ENCODE results near the gene POLE3. TPM values are rescaled to one million over a fixed set of nuclear protein-coding genes. Genes with fewer than 3 reads are reported as not detected.

POLE3 gene, protein sequence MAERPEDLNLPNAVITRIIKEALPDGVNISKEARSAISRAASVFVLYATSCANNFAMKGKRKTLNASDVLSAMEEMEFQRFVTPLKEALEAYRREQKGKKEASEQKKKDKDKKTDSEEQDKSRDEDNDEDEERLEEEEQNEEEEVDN
- 15.5 and 49.7 TPM in 2 replicates for total RNA-seq (ENCODE audit: low replicate concordance)

GRCh38 chr9:113410207-113410864 is at the start of gene POLE3, which contains the start of gene C9orf43:
Gene POLE3 (minus strand): TSS chr9:113410675. CDS start chr9:113410293, 382 bp downstream.
Gene C9orf43 (plus strand): TSS chr9:113410747. CDS start chr9:113413494, 2,747 bp downstream.
- peak within 1 kb of the TSS; percentile 98 for H3K4me3 ChIP-seq (ENCODE audit: low read depth, low read length)
- peak; percentile 93 for DNase-seq (ENCODE audit: low read depth)
- TF ChIP-seq, protein P1, sequence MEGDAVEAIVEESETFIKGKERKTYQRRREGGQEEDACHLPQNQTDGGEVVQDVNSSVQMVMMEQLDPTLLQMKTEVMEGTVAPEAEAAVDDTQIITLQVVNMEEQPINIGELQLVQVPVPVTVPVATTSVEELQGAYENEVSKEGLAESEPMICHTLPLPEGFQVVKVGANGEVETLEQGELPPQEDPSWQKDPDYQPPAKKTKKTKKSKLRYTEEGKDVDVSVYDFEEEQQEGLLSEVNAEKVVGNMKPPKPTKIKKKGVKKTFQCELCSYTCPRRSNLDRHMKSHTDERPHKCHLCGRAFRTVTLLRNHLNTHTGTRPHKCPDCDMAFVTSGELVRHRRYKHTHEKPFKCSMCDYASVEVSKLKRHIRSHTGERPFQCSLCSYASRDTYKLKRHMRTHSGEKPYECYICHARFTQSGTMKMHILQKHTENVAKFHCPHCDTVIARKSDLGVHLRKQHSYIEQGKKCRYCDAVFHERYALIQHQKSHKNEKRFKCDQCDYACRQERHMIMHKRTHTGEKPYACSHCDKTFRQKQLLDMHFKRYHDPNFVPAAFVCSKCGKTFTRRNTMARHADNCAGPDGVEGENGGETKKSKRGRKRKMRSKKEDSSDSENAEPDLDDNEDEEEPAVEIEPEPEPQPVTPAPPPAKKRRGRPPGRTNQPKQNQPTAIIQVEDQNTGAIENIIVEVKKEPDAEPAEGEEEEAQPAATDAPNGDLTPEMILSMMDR (IDR thresholded peaks at IDR 0.05; ENCODE audit: insufficient read depth, low read length), result no peak

DNA sequence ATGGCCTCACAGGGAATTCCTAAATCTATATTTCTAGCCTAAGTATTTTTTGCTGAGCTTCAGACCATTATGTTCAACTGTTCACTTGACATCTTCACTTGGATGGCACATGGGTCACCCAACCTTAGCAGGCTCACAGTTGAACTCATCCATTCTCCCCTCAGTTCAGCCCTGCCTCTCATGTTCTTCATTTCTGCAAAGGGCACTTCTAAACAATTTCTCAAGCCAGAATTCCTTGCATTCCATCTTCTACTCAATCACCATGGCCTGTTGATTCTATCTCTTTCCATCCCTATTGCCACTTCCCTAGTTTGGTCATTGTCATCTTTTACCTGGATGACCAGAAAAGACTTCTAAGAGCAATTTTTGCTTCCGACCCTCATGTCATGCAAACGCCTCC is 45.8 kb upstream of the POLE3 start:
- peak; percentile 36 for DNase-seq (ENCODE audit: low read depth)
- TF ChIP-seq, protein P1 (IDR thresholded peaks at IDR 0.05; ENCODE audit: insufficient read depth, low read length), result no peak
- no peak overlapping the region for H3K4me3 ChIP-seq (ENCODE audit: low read depth, low read length)

DNA sequence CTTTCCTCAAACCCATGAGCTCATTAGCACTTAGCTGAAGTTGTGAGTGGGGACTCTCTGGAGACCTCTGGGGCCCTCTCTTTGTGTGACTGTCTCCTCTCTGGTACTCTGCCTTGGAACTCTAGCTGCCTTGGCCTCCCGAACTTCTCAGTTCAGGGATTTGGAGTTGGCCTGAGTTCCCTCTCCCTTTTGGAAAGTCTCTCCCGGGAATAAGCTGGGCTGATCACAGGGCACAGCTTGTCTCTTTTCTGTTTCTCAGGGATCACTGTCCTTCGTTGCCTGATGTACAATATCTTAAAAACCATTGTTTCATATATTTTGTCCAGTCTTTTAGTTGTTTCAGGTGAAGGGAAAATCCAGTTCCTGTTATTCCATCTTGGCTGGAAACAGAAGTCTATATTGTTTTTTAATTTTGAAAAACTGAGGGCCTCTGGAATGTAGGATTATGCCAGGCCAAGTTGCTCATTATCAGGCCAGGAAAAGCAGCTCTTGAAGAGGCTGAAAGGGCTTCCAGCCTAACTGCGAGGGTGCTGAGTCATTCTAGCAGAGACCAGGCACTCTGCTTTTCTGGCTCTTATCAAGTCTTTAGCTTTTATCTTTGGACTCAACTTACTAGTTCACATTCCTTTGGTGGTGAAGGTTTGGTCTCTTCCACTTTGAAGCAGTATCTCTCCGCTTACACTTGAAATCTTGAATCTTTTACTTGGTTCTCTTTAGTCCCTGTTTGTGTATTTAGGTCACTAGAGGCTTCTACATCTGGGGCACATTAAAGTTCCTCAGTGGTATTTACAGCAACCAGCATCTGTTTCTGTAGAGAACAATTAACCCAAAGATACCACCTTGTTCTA is 44.7 kb upstream of the POLE3 start:
- DNase-seq (ENCODE audit: low read depth), result peak; percentile 98
- TF ChIP-seq, protein P1 (IDR thresholded peaks at IDR 0.05; ENCODE audit: insufficient read depth, low read length), result no peak
- H3K4me3 ChIP-seq (ENCODE audit: low read depth, low read length), result no peak overlapping the region

- TF ChIP-seq, protein P1 (IDR thresholded peaks at IDR 0.05; ENCODE audit: insufficient read depth, low read length), result no peak
- DNase-seq (ENCODE audit: low read depth), result no peak
- H3K4me3 ChIP-seq (ENCODE audit: low read depth, low read length), result no peak overlapping the region
These were observed 41.7 kb upstream of the POLE3 start for GRCh38 chr9:113452113-113452605.

GRCh38 chr9:113449376-113449775 is 38.9 kb upstream of the POLE3 start:
- no peak for DNase-seq (ENCODE audit: low read depth)
- TF ChIP-seq, protein P1 (IDR thresholded peaks at IDR 0.05; ENCODE audit: insufficient read depth, low read length), result no peak

GRCh38 chr9:113446323-113446740 is 35.9 kb upstream of the POLE3 start:
- TF ChIP-seq, protein P1 (IDR thresholded peaks at IDR 0.05; ENCODE audit: insufficient read depth, low read length), result peak; percentile 42
- peak; percentile 78 for DNase-seq (ENCODE audit: low read depth)
- no peak overlapping the region for H3K4me3 ChIP-seq (ENCODE audit: low read depth, low read length)

More at GRCh38 chr9:113449376-113449775, 38.9 kb upstream of the POLE3 start:
- H3K4me3 ChIP-seq (ENCODE audit: low read depth, low read length), result no peak overlapping the region

All from fibroblast of the aortic adventitia (primary cell).